ENCODE data around the gene ERBB3.
"Not testable (repeated sequence)": the region's sequence is repeated elsewhere in the genome, so short reads cannot be mapped to it uniquely, and the experiment has no call there.

The ERBB3 gene

GRCh38 chr12:56116267-56117081 is 36.5 kb downstream of the ERBB3 start, which contains the start of gene RPL41:
Gene RPL41 (plus strand): TSS chr12:56116633.
- peak; percentile 98 for DNase-seq

GRCh38 chr12:56117082-56117706 is 37.2 kb downstream of the ERBB3 start:
- DNase-seq = not testable (repeated sequence)

GRCh38 chr12:56117778-56118687 is 38.1 kb downstream of the ERBB3 start, which contains the start of gene ZC3H10:
Gene ZC3H10 (plus strand): TSS chr12:56118266. CDS start chr12:56120563, 2,297 bp downstream.
- peak; percentile 100 for DNase-seq

- no peak for DNase-seq
Observed at GRCh38 chr12:56118688-56119357, 38.9 kb downstream of the ERBB3 start.

- peak; percentile 95 for DNase-seq
Observed at GRCh38 chr12:56119361-56119796, 39.4 kb downstream of the ERBB3 start.

- no peak for DNase-seq
Observed at GRCh38 chr12:56120158-56120846, 40.3 kb downstream of the ERBB3 start.

GRCh38 chr12:56121204-56121870 is 41.4 kb downstream of the ERBB3 start:
- DNase-seq = no peak

GRCh38 chr12:56122637-56123036 is 42.7 kb downstream of the ERBB3 start:
- no peak for DNase-seq

- DNase-seq = no peak
Observed at GRCh38 chr12:56124133-56124532, 44.2 kb downstream of the ERBB3 start.

- peak; percentile 85 for DNase-seq
Observed at GRCh38 chr12:56126732-56127239, 46.8 kb downstream of the ERBB3 start.

- DNase-seq = no peak
Observed at GRCh38 chr12:56127485-56127887, 47.5 kb downstream of the ERBB3 start.

- DNase-seq = peak; percentile 100
Observed at GRCh38 chr12:56127888-56128669, 48.1 kb downstream of the ERBB3 start, which contains the start of gene ESYT1. Gene ESYT1 (plus strand): TSS chr12:56128267. CDS start chr12:56128320, 53 bp downstream.

- DNase-seq = peak; percentile 57
Observed at GRCh38 chr12:56128670-56129205, 48.8 kb downstream of the ERBB3 start.

GRCh38 chr12:56129206-56129941 is 49.4 kb downstream of the ERBB3 start:
- peak; percentile 89 for DNase-seq

GRCh38 chr12:56129942-56130495 is 50.1 kb downstream of the ERBB3 start:
- no peak for DNase-seq

- no peak for DNase-seq
Observed at GRCh38 chr12:56130876-56131275, 50.9 kb downstream of the ERBB3 start.

GRCh38 chr12:56134897-56135296 is 54.9 kb downstream of the ERBB3 start:
- DNase-seq = no peak

- DNase-seq = no peak
Observed at GRCh38 chr12:56137853-56138571, 58.0 kb downstream of the ERBB3 start.

Data from hematopoietic multipotent progenitor cell treated with erythropoietin and hydrocortisone succinate and interleukin-3 and kit ligand, for 6 days (in vitro differentiated cells).